GM18508 (cell line): Measurements from ENCODE around the gene KCND2.

Source experiments
- ATAC-seq: cut with Tn5 transposase; IDR thresholded peaks from one replicate; pipeline ENCODE4 v1.9.1; 2021; ENCODE audit warnings: moderate number of reproducible peaks; ENCODE audit not compliant: insufficient read depth, unreplicated experiment

Gene KCND2

DNA sequence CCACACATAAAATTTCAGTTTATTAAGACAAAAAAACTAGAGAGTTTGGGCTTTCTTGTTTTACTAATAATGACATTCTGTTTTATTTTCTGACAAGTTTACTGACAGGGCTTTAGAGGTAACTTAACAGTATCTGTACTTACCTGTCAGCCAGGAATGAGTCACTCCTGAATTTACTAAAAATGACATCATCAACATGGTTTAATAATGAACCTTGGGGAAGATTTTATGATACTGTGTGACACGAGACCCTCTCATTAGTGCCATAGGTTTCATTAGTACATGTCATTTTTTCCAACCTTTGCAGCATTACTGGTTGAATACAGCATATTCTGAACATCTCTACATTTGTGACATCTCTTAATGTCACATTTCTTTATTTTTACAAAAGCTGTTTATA is 131.1 kb downstream of the KCND2 start:
- ATAC-seq = peak; percentile 74

GRCh38 chr7:120405652-120406051 is 132.7 kb downstream of the KCND2 start:
- ATAC-seq = no peak

DNA sequence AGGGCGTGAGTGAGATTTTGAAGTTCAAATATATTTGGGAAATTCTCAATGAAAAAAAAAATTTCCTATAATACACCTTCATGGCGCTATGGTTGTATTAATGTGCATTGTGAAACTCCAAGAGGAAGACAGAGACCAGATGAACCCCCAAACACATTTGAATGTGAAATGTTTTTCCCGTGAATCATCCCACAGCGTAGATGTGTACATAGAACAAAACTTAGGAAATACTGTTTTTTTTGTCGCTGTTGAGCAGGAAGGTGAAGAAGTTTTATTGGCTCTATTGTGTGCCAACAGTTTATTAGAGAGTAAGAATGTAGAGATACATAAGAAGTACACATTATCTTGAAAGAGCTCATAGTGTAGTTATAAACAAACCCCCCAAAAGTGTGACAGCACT is 134.0 kb downstream of the KCND2 start:
- ATAC-seq = no peak

- peak; percentile 89 for ATAC-seq
Observed at GRCh38 chr7:120412139-120413050, 139.4 kb downstream of the KCND2 start.

GRCh38 chr7:120413164-120413563 is 140.2 kb downstream of the KCND2 start:
- ATAC-seq = no peak

DNA sequence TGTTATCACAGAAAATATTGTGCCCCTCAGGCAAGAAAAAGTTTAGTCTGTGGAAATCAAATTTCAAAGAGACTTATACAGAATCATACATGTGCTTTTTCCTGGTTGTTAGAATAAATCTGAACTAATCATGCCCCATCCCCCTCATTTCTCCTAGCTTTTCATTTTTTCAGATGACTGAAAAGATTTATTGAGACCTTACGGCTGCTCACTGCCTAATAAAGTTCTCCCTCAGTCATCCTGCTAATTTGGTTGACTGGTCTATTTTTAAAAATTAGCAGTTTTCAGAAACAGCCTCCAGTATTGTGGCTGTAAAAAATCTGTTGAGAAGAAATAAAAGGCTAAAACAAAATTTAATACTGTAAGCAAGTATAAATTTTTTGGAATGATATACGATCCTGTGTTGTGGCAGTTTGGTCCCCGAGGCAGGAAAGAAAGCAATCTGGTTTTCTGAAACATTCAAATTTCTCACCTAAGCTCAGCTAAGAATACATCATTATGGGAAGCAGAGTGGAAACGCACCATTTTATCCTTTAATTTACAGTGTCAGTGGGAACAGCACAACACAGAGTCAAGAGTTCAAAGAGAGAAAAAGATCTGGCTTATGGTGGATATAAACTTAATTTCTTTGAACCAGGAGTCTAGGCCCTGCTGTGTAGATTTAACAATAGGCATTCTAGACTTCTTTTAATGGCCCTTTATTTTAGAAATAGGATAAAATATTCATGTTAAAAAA is 144.4 kb downstream of the KCND2 start:
- no peak for ATAC-seq

DNA sequence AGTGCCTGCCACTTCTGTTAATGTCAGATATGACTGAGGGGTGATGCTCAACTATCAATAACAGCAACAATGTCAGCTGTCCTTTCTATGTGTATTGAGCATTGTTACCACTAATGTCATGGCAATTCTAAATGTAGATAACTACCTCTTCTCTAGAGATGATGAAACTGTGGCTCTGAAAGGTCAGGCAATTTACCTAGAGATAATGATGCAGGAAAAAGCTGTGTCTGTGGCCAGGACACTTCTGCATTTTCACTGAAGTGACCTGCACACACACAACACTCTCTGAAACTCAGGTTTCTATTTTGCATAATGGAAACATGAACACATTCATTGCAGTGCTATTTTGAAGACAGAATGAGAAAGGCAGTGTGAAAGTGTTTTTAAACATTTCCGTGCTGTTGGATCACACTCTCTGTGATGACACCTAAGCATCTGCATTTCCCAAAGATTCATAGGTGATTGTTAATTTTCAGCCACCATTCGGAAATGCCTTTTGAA is 148.2 kb downstream of the KCND2 start:
- peak; percentile 95 for ATAC-seq

- ATAC-seq = no peak
Observed at GRCh38 chr7:120431016-120431415, 158.0 kb downstream of the KCND2 start.

GRCh38 chr7:120436487-120437060 is 163.6 kb downstream of the KCND2 start:
- no peak for ATAC-seq

DNA sequence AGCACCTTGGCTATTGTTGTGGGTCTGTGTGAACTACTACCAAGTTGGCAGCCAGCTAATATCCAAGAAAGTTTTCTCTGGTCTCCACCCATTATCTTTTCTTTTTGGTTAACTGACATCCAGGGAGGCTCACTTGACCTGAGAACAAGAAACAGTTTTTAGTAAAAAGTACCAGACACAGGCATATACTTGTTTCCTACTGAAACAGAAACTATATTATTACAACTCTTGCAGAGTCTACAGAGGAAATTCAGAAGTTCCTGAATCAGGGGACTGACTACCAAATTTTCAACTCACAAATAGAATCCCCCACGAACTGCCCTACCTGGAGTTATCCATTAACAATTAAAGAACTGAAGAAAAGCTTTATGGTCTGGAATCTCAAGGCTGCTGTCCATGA is 168.9 kb downstream of the KCND2 start:
- ATAC-seq = peak; percentile 84

GRCh38 chr7:120442838-120443237 is 169.9 kb downstream of the KCND2 start:
- no peak for ATAC-seq

DNA sequence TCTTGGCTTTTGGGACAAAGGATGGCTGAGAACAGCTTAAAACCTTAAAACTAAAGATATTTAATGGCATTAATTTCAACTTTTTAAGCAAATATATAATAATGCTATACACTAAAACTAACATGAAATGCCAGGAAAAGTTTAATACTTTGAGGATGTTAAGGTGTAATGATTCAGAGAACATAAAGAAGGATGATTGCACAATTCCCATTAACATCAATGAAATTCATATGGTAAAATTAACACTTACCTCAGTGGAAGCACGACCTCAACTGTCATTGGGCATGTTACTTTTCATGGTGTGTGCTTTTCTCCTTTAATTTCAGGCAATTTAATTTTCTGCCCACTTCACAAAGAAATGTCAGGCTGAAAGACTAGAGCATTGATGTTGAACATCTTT is 171.7 kb downstream of the KCND2 start:
- ATAC-seq = no peak

- no peak for ATAC-seq
Observed at GRCh38 chr7:120445276-120445675, 172.3 kb downstream of the KCND2 start.

GRCh38 chr7:120452665-120453064 is 179.7 kb downstream of the KCND2 start:
- ATAC-seq = no peak

DNA sequence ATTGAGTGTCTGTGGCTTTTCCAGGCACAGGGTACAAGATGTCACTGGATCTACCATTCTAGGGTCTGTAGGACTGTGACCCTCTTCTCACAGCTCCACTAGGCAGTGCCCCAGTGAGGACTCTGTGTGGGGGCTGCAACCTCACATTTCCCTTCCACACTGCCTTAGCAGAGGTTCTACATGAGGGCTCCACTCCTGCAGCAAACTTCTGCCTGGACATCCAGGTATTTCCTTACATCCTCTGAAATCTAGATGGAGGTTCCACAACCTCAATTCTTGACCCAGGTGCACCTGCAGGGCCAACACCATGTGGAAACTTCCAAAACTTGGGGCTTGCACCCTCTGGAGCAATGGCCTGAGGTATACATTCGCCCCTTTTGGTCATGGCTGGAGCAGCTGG is 183.7 kb downstream of the KCND2 start:
- ATAC-seq = no peak

DNA sequence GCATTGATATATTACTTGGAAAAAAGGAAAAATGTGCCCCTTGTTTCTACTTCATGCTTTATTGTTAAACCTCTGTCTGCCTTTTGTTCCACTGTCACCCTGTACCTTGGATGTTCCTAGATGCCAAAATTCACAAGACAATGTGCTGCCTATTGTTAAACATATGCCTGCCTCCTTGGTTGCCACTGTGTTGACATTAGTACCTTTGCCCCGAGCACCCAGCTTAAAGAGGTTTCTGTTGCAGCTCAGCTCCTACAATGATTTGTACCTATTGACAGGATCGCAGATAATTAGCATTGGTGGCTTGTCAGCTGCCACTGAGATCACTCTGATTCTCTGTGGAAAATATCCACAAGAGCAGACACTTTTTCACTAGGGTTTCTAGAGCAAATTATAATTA is 188.0 kb downstream of the KCND2 start:
- ATAC-seq = no peak

- ATAC-seq = no peak
Observed at GRCh38 chr7:120462991-120463390, 190.0 kb downstream of the KCND2 start.

GRCh38 chr7:120464104-120464503 is 191.1 kb downstream of the KCND2 start:
- ATAC-seq = no peak

DNA sequence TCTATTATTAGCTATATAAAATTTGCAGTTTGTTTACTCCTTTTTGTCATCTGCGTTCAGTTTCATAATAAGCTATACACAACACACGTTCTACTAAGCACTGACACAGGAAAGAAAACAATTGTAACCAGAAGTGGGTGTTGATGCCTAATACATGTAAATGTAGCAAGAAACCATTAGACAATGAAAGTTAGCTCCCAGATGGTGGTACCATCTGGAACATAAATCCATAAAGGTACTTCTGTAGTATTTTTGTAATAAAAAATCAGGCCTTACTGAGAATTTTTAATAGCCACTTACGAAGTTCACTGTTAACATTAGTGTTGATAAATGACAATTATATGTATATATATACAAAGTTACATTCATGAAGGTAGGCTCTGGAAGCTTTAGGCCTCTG is 194.7 kb downstream of the KCND2 start:
- no peak for ATAC-seq

GRCh38 chr7:120468611-120469010 is 195.6 kb downstream of the KCND2 start:
- ATAC-seq = no peak

DNA sequence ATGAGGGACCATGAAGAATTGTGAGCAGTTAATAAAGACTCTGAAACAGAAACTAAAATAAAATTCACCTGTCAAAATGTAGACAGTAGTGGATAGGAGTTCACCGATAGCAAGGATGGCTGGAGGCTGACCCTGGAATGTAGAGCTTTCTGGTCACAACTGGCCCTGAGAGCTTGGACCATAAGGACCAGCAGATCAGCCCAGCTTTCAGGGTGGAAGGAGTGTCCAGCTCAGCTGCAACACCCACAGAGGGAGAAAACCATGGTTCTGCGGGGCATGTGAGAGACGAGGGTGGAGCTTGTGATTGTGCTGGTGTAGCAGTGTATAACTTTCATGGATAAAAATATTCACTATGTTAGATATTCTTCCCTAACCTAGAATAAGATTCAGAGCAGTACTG is 199.9 kb downstream of the KCND2 start:
- no peak for ATAC-seq
